ENCODE results near the gene TBC1D22B. TPM values are rescaled to one million over a fixed set of nuclear protein-coding genes. Genes with fewer than 3 reads are reported as not detected.

The TBC1D22B gene
- total and polyA plus RNA-seq, 5 donors from 2014 or later = 8.2 to 13.3 (median 9.1) TPM

DNA sequence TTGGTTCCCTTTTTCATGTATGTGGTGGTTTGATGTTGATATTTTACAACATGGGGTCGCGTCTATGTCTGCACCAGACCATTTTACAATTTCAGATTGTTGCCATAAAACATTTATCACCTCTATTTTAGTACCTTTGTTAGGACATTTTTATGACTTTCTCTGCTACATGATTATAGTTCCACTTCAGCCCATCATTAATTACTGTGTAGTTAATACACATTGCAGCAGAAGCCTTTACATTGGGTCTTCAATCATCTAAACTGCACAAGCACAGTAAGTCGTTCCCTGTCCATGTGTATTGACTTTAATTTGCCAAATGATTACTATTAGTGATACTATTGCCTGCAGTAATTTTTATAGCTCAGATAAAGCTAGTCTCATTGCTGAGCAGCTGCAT lies 16.1 kb downstream of the TBC1D22B start:
- Mint-ChIP-seq H3K27ac (peak overlapping the region in 1 of 3 donors; percentile 4), H3K36me3 (peaks cover 33% of the 10 kb centered on the region), H3K4me3 (no peak overlapping the region), H3K4me1 (peaks cover 9 to 58% (median 50%) of the 10 kb centered on the region in 4 donors), H3K27me3 (no peaks in the 10 kb centered on the region), H3K9me3 (no peaks in the 10 kb centered on the region)
- ATAC-seq (ENCODE audit: low read depth in 2 of 2) (no peak), DNase-seq (no peak)
- no peak overlapping the region for H3K27ac ChIP-seq (ENCODE audit: insufficient read depth, low read length, poor library complexity, severe bottlenecking)
- H3K9me3 ChIP-seq (ENCODE audit: control insufficient read depth in 2 of 2, low read length in 2 of 2) = no peaks in the 10 kb centered on the region
- H3K27me3 ChIP-seq (ENCODE audit: control insufficient read depth, insufficient read depth, low read length) = no peaks in the 10 kb centered on the region
- no peak overlapping the region for H3K4me3 ChIP-seq (ENCODE audit: low read depth, low read length)
- H3K4me1 ChIP-seq (ENCODE audit: control insufficient read depth, insufficient read depth, low read length, poor library complexity, severe bottlenecking) = peaks cover 6% of the 10 kb centered on the region
- H3K36me3 ChIP-seq (ENCODE audit: control insufficient read depth, insufficient read depth, low read length) = peaks cover 15% of the 10 kb centered on the region

DNA sequence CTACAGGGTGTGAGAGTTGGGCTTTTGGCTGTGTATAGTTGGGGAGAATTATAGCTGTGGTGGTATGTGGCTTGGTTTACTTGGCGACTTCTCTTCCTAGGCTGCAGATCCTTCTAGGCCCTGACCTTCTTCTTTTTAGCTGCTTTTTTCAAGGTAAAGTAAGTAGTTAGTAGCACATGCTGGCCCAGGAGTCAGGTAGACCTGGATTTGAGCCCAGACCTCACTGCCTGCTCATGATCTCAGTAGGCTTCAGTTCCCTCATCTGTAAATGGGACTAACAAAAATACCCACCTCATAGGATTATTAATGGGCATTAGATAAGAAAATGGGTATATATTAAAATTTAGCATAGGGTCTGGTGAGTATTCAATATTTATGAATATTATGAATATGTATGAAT lies 17.8 kb downstream of the TBC1D22B start:
- ATAC-seq (ENCODE audit: low read depth in 2 of 2) (no peak), DNase-seq (no peak)
- Histone ChIP-seq H3K9me3 (ENCODE audit: control insufficient read depth in 2 of 2, low read length in 2 of 2) (no peaks in the 10 kb centered on the region), H3K4me1 (ENCODE audit: control insufficient read depth, insufficient read depth, low read length, poor library complexity, severe bottlenecking) (peaks cover 6% of the 10 kb centered on the region), H3K27me3 (ENCODE audit: control insufficient read depth, insufficient read depth, low read length) (no peaks in the 10 kb centered on the region), H3K27ac (ENCODE audit: insufficient read depth, low read length, poor library complexity, severe bottlenecking) (no peak overlapping the region), H3K36me3 (ENCODE audit: control insufficient read depth, insufficient read depth, low read length) (peaks cover 17% of the 10 kb centered on the region), H3K4me3 (ENCODE audit: low read depth, low read length) (no peak overlapping the region)
- Mint-ChIP-seq H3K27me3 (no peaks in the 10 kb centered on the region), H3K4me1 (peaks cover 7 to 63% (median 46%) of the 10 kb centered on the region in 4 donors), H3K4me3 (no peak overlapping the region), H3K36me3 (peaks cover 42% of the 10 kb centered on the region), H3K27ac (peak overlapping the region in 2 of 3 donors; percentile 6 to 38), H3K9me3 (no peaks in the 10 kb centered on the region)

DNA sequence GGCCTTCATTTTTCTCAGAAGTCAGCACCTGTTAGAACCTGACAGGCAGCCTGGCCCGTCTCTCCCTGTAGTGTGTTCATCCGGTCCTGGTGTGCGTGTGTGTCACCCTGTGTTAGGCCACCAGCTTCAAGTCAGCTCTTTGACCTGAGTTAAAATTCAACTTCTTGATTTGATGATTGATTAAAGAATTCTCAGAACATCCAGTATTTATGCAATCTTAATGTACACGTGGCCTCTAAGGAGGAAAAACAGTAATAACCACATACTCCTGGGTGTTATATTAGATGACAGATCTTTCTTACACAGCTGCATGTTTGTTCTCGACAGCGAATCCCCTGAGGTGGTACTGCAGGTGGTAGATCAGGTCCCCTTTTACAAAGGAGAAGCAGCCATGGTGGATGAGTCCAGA lies 19.4 kb downstream of the TBC1D22B start:
- no peaks in the 10 kb centered on the region for H3K27me3 ChIP-seq (ENCODE audit: control insufficient read depth, insufficient read depth, low read length)
- Mint-ChIP-seq H3K27me3 (no peaks in the 10 kb centered on the region), H3K36me3 (peaks cover 50% of the 10 kb centered on the region), H3K27ac (peak overlapping the region in 2 of 3 donors; percentile 37 to 73), H3K9me3 (no peaks in the 10 kb centered on the region), H3K4me3 (peak overlapping the region in 1 of 4 donors; percentile 33), H3K4me1 (peaks cover 12 to 58% (median 43%) of the 10 kb centered on the region in 4 donors)
- peak in 1 of 2 donors; percentile 54 for ATAC-seq (ENCODE audit: low read depth in 2 of 2)
- H3K4me1 ChIP-seq (ENCODE audit: control insufficient read depth, insufficient read depth, low read length, poor library complexity, severe bottlenecking) = peaks cover 6% of the 10 kb centered on the region
- H3K4me3 ChIP-seq (ENCODE audit: low read depth, low read length) = no peak overlapping the region
- DNase-seq = peak in 1 of 3 donors; percentile 94
- no peaks in the 10 kb centered on the region for H3K9me3 ChIP-seq (ENCODE audit: control insufficient read depth in 2 of 2, low read length in 2 of 2)
- H3K27ac ChIP-seq (ENCODE audit: insufficient read depth, low read length, poor library complexity, severe bottlenecking) = no peak overlapping the region
- peaks cover 25% of the 10 kb centered on the region for H3K36me3 ChIP-seq (ENCODE audit: control insufficient read depth, insufficient read depth, low read length)

DNA sequence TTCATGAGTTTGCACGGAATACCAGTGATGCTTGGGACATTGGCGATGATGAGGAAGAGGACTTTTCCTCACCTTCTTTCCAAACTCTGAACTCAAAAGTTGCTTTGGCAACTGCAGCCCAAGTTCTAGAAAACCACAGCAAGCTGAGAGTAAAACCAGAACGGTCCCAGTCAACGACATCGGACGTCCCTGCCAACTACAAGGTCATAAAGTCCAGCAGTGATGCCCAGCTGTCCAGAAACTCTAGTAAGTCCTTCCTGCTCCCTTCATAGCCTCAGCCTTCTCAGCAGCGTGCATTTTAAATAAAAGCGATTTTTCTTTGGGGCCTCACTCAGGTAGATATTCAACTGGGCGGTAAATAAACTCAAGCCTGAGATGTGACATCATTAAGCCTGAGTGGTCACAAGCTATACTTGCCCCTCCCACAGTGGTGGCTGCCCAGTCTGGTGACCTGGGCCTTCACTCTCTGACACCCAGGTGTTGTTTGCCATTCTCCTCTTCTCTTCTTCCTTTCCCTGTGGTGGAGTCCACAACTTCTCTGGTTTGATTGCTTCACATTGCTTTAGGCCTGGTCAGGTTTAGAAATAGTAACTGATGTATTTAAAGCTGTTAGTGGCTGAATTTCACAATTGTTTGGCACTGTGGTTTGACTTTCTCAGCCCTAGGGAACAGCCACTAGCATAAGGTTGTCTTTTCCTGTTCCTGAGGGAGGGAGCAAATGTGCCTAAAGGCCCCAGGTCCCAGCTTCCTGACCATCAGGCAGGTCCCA lies 22.0 kb downstream of the TBC1D22B start:
- Mint-ChIP-seq H3K27me3 (no peaks in the 10 kb centered on the region), H3K27ac (no peak overlapping the region), H3K9me3 (no peaks in the 10 kb centered on the region), H3K4me1 (peaks cover 8 to 37% (median 26%) of the 10 kb centered on the region in 4 donors), H3K36me3 (peaks cover 59% of the 10 kb centered on the region), H3K4me3 (no peak overlapping the region)
- Histone ChIP-seq H3K4me3 (ENCODE audit: low read depth, low read length) (no peak overlapping the region), H3K27me3 (ENCODE audit: control insufficient read depth, insufficient read depth, low read length) (no peaks in the 10 kb centered on the region), H3K9me3 (ENCODE audit: control insufficient read depth in 2 of 2, low read length in 2 of 2) (no peaks in the 10 kb centered on the region), H3K27ac (ENCODE audit: insufficient read depth, low read length, poor library complexity, severe bottlenecking) (no peak overlapping the region), H3K36me3 (ENCODE audit: control insufficient read depth, insufficient read depth, low read length) (peaks cover 51% of the 10 kb centered on the region), H3K4me1 (ENCODE audit: control insufficient read depth, insufficient read depth, low read length, poor library complexity, severe bottlenecking) (no peaks in the 10 kb centered on the region)
- DNase-seq (no peak), ATAC-seq (ENCODE audit: low read depth in 2 of 2) (no peak)

DNA sequence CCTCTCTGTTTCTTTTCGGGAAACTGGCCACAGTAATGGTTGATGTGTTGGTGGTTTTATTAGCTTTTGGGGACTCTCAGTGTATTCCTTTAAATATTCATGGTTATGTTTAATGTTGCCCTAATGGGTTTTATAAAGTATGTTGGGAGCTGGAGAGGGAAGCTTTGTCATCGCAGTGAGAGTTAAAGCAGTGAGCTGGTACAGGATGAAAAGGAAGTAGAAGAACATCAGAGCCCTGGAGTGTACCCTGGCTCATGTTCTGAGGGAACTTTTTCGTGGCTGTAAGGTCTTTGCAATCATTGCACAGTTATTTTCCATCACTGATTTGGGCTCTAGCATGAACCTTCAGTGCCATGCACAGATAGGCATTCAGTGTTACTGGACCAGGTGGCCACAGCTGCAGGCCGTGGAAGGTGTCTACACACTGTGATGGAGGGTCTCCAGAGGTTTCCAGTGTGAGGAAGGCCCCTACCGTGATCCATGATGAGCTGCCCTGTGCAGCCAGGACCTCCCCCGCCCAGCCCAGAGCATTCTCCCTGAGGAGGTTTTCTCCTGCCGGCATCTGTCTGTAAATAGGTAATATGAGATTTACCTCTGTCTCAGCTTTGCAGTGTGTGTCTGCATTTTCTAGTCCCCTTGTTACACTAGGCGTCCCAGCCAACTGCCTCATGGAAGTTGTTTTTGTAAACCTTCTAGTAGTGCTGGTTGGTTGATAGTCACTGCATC lies 22.8 kb downstream of the TBC1D22B start:
- H3K4me3 Mint-ChIP-seq = no peak overlapping the region
- H3K27ac Mint-ChIP-seq = peak overlapping the region in 1 of 3 donors; percentile 79
- H3K27ac ChIP-seq (ENCODE audit: insufficient read depth, low read length, poor library complexity, severe bottlenecking) = no peak overlapping the region
- peaks cover 8 to 31% (median 21%) of the 10 kb centered on the region in 4 donors for H3K4me1 Mint-ChIP-seq
- no peaks in the 10 kb centered on the region for H3K27me3 Mint-ChIP-seq
- no peaks in the 10 kb centered on the region for H3K9me3 ChIP-seq (ENCODE audit: control insufficient read depth in 2 of 2, low read length in 2 of 2)
- no peaks in the 10 kb centered on the region for H3K9me3 Mint-ChIP-seq
- no peaks in the 10 kb centered on the region for H3K27me3 ChIP-seq (ENCODE audit: control insufficient read depth, insufficient read depth, low read length)
- ATAC-seq (ENCODE audit: low read depth in 2 of 2) (no peak), DNase-seq (no peak)
- H3K36me3 ChIP-seq (ENCODE audit: control insufficient read depth, insufficient read depth, low read length) = peaks cover 58% of the 10 kb centered on the region
- peaks cover 59% of the 10 kb centered on the region for H3K36me3 Mint-ChIP-seq
- H3K4me3 ChIP-seq (ENCODE audit: low read depth, low read length) = no peak overlapping the region
- no peaks in the 10 kb centered on the region for H3K4me1 ChIP-seq (ENCODE audit: control insufficient read depth, insufficient read depth, low read length, poor library complexity, severe bottlenecking)

DNA sequence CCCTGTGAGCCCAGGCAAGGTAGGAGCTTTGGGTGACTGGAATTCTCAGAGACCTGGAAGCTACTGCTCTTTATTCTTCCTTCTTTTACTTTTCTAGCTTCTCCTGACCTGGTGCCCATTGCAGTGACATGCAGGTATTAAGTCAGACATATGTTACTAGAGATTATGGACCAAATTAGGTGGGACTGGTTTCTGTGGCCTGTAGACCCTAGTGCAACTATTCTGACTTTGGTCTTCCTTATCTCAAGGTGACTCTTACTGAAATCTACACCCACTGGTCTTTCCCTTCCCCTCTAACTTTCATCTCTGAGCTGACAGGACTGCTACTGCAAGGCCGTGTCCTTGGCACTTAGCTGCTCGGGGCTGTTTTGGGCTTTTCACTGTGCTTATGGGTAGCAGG lies 24.8 kb downstream of the TBC1D22B start:
- no peaks in the 10 kb centered on the region for H3K9me3 ChIP-seq (ENCODE audit: control insufficient read depth in 2 of 2, low read length in 2 of 2)
- H3K36me3 Mint-ChIP-seq = peaks cover 63% of the 10 kb centered on the region
- ATAC-seq (ENCODE audit: low read depth in 2 of 2) = no peak
- H3K9me3 Mint-ChIP-seq = peaks cover 0 to 2% (median 0%) of the 10 kb centered on the region in 7 donors
- H3K4me1 ChIP-seq (ENCODE audit: control insufficient read depth, insufficient read depth, low read length, poor library complexity, severe bottlenecking) = no peaks in the 10 kb centered on the region
- H3K4me1 Mint-ChIP-seq = peaks cover 5 to 18% (median 8%) of the 10 kb centered on the region in 4 donors
- no peak overlapping the region for H3K4me3 ChIP-seq (ENCODE audit: low read depth, low read length)
- peaks cover 68% of the 10 kb centered on the region for H3K36me3 ChIP-seq (ENCODE audit: control insufficient read depth, insufficient read depth, low read length)
- H3K27me3 Mint-ChIP-seq = no peaks in the 10 kb centered on the region
- no peak overlapping the region for H3K27ac Mint-ChIP-seq
- no peak overlapping the region for H3K27ac ChIP-seq (ENCODE audit: insufficient read depth, low read length, poor library complexity, severe bottlenecking)
- no peak overlapping the region for H3K4me3 Mint-ChIP-seq
- no peak for DNase-seq
- H3K27me3 ChIP-seq (ENCODE audit: control insufficient read depth, insufficient read depth, low read length) = no peaks in the 10 kb centered on the region

DNA sequence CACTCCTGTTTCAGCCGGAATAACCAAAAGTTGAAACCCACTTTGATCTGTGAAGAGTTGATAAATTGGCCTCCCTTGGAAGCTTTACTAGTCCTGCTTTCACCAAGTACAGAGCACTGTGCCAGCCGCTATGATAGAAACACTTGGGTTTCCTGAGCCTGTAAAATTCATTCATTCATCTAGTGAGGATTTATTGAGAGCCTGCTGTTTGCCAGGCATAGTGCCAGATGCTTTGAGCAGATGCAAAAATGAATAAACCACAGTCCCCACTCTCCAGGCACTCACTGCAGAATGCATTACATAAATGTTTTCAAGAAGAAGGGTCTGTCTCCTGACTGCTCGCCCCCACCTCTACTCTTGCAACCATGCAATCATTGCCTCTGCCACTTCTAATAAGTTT lies 25.7 kb downstream of the TBC1D22B start:
- no peaks in the 10 kb centered on the region for H3K27me3 ChIP-seq (ENCODE audit: control insufficient read depth, insufficient read depth, low read length)
- Mint-ChIP-seq H3K27me3 (no peaks in the 10 kb centered on the region), H3K36me3 (peaks cover 65% of the 10 kb centered on the region), H3K4me1 (peaks cover 5 to 15% (median 7%) of the 10 kb centered on the region in 4 donors), H3K9me3 (peaks cover 0 to 2% (median 0%) of the 10 kb centered on the region in 7 donors), H3K4me3 (no peak overlapping the region), H3K27ac (no peak overlapping the region)
- H3K36me3 ChIP-seq (ENCODE audit: control insufficient read depth, insufficient read depth, low read length) = peaks cover 76% of the 10 kb centered on the region
- ATAC-seq (ENCODE audit: low read depth in 2 of 2) = no peak
- H3K4me3 ChIP-seq (ENCODE audit: low read depth, low read length) = no peak overlapping the region
- no peaks in the 10 kb centered on the region for H3K9me3 ChIP-seq (ENCODE audit: control insufficient read depth in 2 of 2, low read length in 2 of 2)
- no peak overlapping the region for H3K27ac ChIP-seq (ENCODE audit: insufficient read depth, low read length, poor library complexity, severe bottlenecking)
- no peaks in the 10 kb centered on the region for H3K4me1 ChIP-seq (ENCODE audit: control insufficient read depth, insufficient read depth, low read length, poor library complexity, severe bottlenecking)
- no peak for DNase-seq
